HL-60 (cell line): Measurements from ENCODE around the gene USP10.
A peak's percentile ranks its signal among the peaks of the same experiment; 100 is the strongest.

Experiments used
- DNase-seq, 2 experiments: peaks; one replicate each; pipeline ENCODE4 v3.0.0-alpha.2; 2010 to 2020; ENCODE audit warnings: low read depth in 1 of 2, low spot score in 1 of 2
- H3K27ac ChIP-seq: fragments of 250-450 bp; sonication (Bioruptor Pico); replicated peaks from 2 replicates; pipeline ENCODE4 v1.5.1; 2020; ENCODE audit warnings: mild to moderate bottlenecking, moderate library complexity
- H3K27me3 ChIP-seq: fragments of 250-450 bp; sonication (Bioruptor Pico); 2 replicates; pipeline ENCODE4 v1.5.1; 2021; ENCODE audit warnings: mild to moderate bottlenecking, moderate library complexity; ENCODE audit not compliant: insufficient read depth, poor library complexity, severe bottlenecking
- H3K4me3 ChIP-seq: replicated peaks from 2 replicates; pipeline ENCODE4 v1.5.1; 2011; ENCODE audit warnings: mild to moderate bottlenecking, control low read depth, low read length; ENCODE audit not compliant: insufficient read depth
- CTCF ChIP-seq: IDR thresholded peaks from one replicate; pipeline ENCODE4 v1.5.1; 2011; ENCODE audit warnings: low read length, control low read depth, inconsistent platforms; ENCODE audit not compliant: insufficient read depth
- GABPA ChIP-seq: IDR thresholded peaks from 2 replicates; pipeline ENCODE4 v1.6.1; 2012; ENCODE audit warnings: low read depth
- POLR2AphosphoS5 ChIP-seq: IDR thresholded peaks from 2 replicates; pipeline ENCODE4 v1.6.1; 2012; ENCODE audit warnings: low read depth
- REST ChIP-seq: IDR thresholded peaks from 2 replicates; pipeline ENCODE4 v1.6.1; 2012; ENCODE audit warnings: low read depth; ENCODE audit not compliant: insufficient replicate concordance
- SPI1 ChIP-seq: IDR thresholded peaks from 2 replicates; pipeline ENCODE4 v1.6.1; 2012; ENCODE audit warnings: low read depth, mild to moderate bottlenecking, borderline replicate concordance

The USP10 gene

GRCh38 chr16:84737192-84738011 is 37.6 kb downstream of the USP10 start:
- no peak overlapping the region for H3K27ac ChIP-seq
- no peak for TF ChIP-seq POLR2AphosphoS5
- no peak for TF ChIP-seq REST
- TF ChIP-seq SPI1: no peak
- TF ChIP-seq CTCF: no peak
- no peak for TF ChIP-seq GABPA
- no peak for DNase-seq
- H3K27me3 ChIP-seq: no peaks in the 10 kb centered on the region
- H3K4me3 ChIP-seq: no peak overlapping the region

- no peaks in the 10 kb centered on the region for H3K27me3 ChIP-seq
- no peak overlapping the region for H3K27ac ChIP-seq
- peak; percentile 68 to 79 for DNase-seq
- H3K4me3 ChIP-seq: no peak overlapping the region
- TF ChIP-seq CTCF: peak; percentile 91
- TF ChIP-seq POLR2AphosphoS5: no peak
Measured at GRCh38 chr16:84738255-84739038, 38.6 kb downstream of the USP10 start.

- Histone ChIP-seq H3K27me3 (no peaks in the 10 kb centered on the region), H3K27ac (no peak overlapping the region), H3K4me3 (no peak overlapping the region)
- DNase-seq: no peak
- no peak for TF ChIP-seq CTCF
- no peak for TF ChIP-seq GABPA
- TF ChIP-seq SPI1: no peak
- no peak for TF ChIP-seq REST
- no peak for TF ChIP-seq POLR2AphosphoS5
Measured at GRCh38 chr16:84739349-84740124, 39.7 kb downstream of the USP10 start.
